ENCODE data around the gene UNKL. TPM values are rescaled to one million over a fixed set of nuclear protein-coding genes. Genes with fewer than 3 reads are reported as not detected.

Gene UNKL
- total and polyA plus RNA-seq, 8 donors, result 4.4 to 22.1 (median 10.2) TPM

DNA sequence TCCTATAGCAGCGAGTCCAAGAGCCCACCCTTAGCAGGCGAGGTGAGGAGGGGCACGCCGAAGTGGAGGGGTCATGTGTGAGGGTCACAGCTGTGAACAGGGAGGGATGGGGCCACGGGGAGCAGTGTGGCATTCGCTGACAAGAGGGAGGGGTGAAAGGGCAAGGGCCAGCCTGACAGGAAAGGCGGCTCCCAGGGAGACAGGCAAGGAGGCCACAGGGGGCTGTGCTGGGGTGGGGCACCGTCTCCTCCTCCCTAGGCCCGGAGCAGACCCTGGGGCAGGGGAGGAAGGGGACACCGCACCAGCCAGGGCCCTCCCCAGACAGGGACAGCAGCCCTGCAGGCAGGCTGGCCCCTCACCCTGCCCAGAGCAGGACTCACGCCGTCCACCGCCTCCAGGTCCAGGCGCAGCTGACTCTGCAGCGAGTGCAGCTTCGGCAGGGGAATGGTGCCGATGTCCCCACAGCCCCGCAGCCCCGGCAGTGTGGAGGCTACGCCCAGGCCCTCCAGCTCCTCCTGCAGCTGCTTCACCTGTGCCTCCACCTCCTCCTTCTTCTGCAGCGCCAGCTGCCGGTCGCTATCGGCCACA is 47.7 kb downstream of the UNKL start:
- intact Hi-C loops (cut with DNase I), result no loop called here
- peak in 1 of 6 donors; percentile 79 for DNase-seq
- ATAC-seq, result no peak
- FAIRE-seq, result no peak
- Histone ChIP-seq H3K4me1 (no peaks in the 10 kb centered on the region), H3K36me3 (peaks cover 0 to 35% (median 7%) of the 10 kb centered on the region in 3 donors), H3K27me3 (no peaks in the 10 kb centered on the region), H3K9me3 (no peaks in the 10 kb centered on the region), H3K27ac (no peak overlapping the region), H3K4me3 (no peak overlapping the region)
- 92 to 93% methylated on average over 22 to 24 of the region's 24 CpGs for WGBS, 2 donors
- TF ChIP-seq, protein P1, sequence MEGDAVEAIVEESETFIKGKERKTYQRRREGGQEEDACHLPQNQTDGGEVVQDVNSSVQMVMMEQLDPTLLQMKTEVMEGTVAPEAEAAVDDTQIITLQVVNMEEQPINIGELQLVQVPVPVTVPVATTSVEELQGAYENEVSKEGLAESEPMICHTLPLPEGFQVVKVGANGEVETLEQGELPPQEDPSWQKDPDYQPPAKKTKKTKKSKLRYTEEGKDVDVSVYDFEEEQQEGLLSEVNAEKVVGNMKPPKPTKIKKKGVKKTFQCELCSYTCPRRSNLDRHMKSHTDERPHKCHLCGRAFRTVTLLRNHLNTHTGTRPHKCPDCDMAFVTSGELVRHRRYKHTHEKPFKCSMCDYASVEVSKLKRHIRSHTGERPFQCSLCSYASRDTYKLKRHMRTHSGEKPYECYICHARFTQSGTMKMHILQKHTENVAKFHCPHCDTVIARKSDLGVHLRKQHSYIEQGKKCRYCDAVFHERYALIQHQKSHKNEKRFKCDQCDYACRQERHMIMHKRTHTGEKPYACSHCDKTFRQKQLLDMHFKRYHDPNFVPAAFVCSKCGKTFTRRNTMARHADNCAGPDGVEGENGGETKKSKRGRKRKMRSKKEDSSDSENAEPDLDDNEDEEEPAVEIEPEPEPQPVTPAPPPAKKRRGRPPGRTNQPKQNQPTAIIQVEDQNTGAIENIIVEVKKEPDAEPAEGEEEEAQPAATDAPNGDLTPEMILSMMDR (IDR thresholded peaks at IDR 0.05), result no peak

DNA sequence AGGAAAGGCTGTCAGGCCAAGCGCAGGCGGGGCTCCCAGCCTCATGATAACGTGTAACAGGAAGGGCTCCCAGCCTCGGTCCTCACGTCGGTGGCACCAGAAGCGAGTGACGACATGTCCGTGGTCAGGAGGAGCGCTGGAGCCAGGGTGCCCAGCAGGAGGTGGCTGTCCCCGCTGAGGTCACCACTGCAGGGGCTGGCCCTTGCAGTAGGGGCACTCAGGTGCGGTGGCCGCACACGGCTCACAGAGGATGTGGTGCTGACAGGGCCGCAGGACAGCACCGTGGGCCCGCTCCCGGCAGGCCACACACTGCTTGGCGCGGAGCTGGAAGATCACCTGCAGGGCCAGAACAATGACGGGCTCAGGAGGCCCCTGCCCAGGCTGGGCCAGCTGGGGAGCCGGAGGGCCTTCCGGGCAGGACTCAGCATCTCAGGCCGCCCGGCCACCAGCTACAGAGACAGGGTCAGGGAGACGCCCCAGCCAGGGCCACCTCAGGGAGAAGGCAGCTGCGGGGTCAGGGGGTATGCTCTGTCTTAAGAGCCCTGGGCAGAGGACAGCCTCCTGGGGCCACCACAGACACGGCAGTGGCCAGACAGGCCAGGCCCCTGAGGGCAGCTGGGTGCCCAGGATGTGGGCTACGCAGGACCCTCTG is 48.3 kb downstream of the UNKL start:
- Histone ChIP-seq H3K27ac (no peak overlapping the region), H3K36me3 (peaks cover 0 to 35% (median 7%) of the 10 kb centered on the region in 3 donors), H3K4me3 (no peak overlapping the region), H3K9me3 (no peaks in the 10 kb centered on the region), H3K27me3 (no peaks in the 10 kb centered on the region), H3K4me1 (no peaks in the 10 kb centered on the region)
- no peak for FAIRE-seq
- TF ChIP-seq, protein P1 (IDR thresholded peaks at IDR 0.05), result no peak
- intact Hi-C loops (cut with DNase I), result no loop called here
- ATAC-seq, result no peak
- peak in 1 of 6 donors; percentile 74 for DNase-seq
- WGBS, 2 donors, result 92% methylated on average over 26 to 29 of the region's 29 CpGs

DNA sequence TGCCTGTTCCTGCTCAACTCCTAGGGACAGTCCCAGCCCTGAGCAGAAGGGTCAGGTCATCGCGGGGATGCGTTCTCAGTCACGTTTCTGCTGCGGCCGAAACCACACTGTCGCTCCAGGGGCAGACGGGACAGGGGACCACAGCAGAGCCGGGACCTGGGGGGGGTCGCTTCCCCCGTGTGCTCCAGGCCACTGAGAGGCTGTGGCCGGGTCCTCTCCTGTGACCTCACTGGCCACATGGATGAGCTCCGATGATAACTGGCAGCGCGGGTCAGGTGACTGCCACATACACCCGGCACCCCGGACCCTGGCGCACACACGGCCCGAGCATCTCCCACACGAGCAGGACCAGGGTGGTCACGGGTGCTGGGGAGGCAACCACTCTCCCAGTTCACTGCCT is 50.0 kb downstream of the UNKL start:
- 88% methylated on average over 22 of the region's 22 CpGs for WGBS, 2 donors

DNA sequence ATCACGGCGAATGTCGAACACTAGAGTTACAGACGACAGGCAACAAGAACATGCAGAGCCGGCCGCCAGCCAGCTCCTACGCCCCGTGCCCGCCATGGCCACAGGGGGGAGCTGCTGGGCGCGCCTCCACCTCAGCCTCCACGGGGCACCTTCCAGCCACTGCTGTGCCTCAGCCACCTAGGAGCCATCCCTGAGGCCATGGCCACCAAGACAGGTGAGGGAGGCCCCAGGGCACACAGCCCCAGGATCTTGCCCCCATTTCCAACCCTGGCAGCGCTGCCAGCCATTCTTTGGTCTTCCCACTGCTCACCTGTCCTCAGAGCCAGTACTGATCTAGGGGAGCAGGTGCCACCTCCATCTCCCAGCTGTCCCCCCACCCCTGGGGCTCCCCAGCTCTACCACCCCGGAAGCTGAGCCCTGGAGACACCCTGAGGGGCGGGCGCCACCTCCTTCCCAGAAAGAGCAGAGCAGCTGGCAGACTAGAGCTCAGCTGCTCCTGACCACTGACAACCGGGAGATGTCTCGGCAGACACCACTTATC is 50.9 kb downstream of the UNKL start:
- FAIRE-seq (no peak), ATAC-seq (peak; percentile 81 to 95 (median 90)), DNase-seq (peak in 5 of 6 donors; percentile 24 to 89 (median 70))
- H3K4me3 ChIP-seq, result no peak overlapping the region
- intact Hi-C loops (cut with DNase I), result no loop called here
- TF ChIP-seq, protein P1 (IDR thresholded peaks at IDR 0.05), result peak; percentile 60 to 72 (median 64)
- 41 to 43% methylated on average over 15 to 18 of the region's 18 CpGs for WGBS, 2 donors
- H3K27me3 ChIP-seq, result no peaks in the 10 kb centered on the region
- H3K27ac ChIP-seq, result no peak overlapping the region
- H3K36me3 ChIP-seq, result peaks cover 0 to 30% (median 7%) of the 10 kb centered on the region in 3 donors
- no peaks in the 10 kb centered on the region for H3K9me3 ChIP-seq
- H3K4me1 ChIP-seq, result no peaks in the 10 kb centered on the region

More for the DNA sequence above, 50.0 kb downstream of the UNKL start:
- no peak for ATAC-seq
- TF ChIP-seq, protein P1 (IDR thresholded peaks at IDR 0.05), result no peak
- Histone ChIP-seq H3K27me3 (no peaks in the 10 kb centered on the region), H3K4me3 (no peak overlapping the region), H3K27ac (no peak overlapping the region), H3K4me1 (no peaks in the 10 kb centered on the region), H3K9me3 (no peaks in the 10 kb centered on the region), H3K36me3 (peaks cover 0 to 30% (median 7%) of the 10 kb centered on the region in 3 donors)
- DNase-seq, result no peak
- intact Hi-C loops (cut with DNase I), result no loop called here
- no peak for FAIRE-seq

Measured in pancreas (tissue), 10 donors.